AG04449 (cell line): ENCODE results near the gene HCCS.

Experiments
- CTCF ChIA-PET: fragments of 350-600 bp; formaldehyde crosslinking; extraction: SDS; loops from one replicate; lab custom pipeline; 2021; ENCODE audit warnings: antibody characterized with exemption; lab: Yijun Ruan, JAX
- POLR2A ChIA-PET: fragments of 400-600, 350-600 bp; formaldehyde crosslinking; extraction: SDS; loops from one replicate; lab custom pipeline; 2020; ENCODE audit warnings: antibody characterized with exemption, inconsistent platforms; lab: Yijun Ruan, JAX
- DNase-seq: peaks from one replicate; pipeline ENCODE4 v3.0.0-alpha.2; 2010; ENCODE audit warnings: low read depth, low spot score
- H3K4me3 ChIP-seq: 2 replicates; pipeline ENCODE4 v1.5.1; 2011; ENCODE audit warnings: low read depth, mild to moderate bottlenecking, control low read depth, low read length
- CTCF ChIP-seq: IDR thresholded peaks from one replicate; pipeline ENCODE4 v1.5.1; 2011; ENCODE audit warnings: mild to moderate bottlenecking, moderate library complexity, low read length, control low read depth, inconsistent platforms; ENCODE audit not compliant: insufficient read depth; ENCODE audit errors: missing control alignments

HCCS gene

GRCh38 chrX:11129534-11130105 lies 18.5 kb downstream of the HCCS start:
- no peak overlapping the region for H3K4me3 ChIP-seq
- DNase-seq = no peak
- no peak for TF ChIP-seq CTCF
- CTCF ChIA-PET = interaction anchor here (0.7 to 1.6 kb wide), 2 partner anchors 9 to 939 kb away, joined by 3 to 12 read pairs; no protein-coding TSS in a partner anchor
- POLR2A ChIA-PET = no interaction called here

DNA sequence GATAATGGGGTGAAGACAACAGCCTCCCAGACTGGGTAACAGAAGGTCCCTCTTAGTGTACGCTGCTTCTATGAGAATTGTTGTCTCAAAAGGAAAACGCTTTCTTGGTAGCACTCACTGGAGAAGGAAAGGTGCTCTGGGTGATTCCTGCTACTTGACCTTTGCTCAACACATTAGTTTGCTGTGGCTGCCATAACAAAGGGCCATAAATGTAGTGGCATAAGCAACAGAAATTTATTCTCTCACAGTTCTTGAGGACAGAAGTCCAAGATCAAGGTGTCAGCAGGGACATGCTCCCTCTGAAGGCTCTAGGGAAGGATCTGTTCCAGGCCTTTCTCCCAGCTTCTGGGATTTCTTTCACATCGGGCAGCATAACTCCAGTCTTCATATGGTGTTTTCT lies 19.0 kb downstream of the HCCS start:
- ChIA-PET POLR2A (no interaction called here), CTCF (interaction anchor here (1.6 kb wide), 1 partner anchor 940 kb away, joined by 12 read pairs; no protein-coding TSS in a partner anchor)
- DNase-seq = no peak
- no peak overlapping the region for H3K4me3 ChIP-seq
- TF ChIP-seq CTCF = no peak

DNA sequence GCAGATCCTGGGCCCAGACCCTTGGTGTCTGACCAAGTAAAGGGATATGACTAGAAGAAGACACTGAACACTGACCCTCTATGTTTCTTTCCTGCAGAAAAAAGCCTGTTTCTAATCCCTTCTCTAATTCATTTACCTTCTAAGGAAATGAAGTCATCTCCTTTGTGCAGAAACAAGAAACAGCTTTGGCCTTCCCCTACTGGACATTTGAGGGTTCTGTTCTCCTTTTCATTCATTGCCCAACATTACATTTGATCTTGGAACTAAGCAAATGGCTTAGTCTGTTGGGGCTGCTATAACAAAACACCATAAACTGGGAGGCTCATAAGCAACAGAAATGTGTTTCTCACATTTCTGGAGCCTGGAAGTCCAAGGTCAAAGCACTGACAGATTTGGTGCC lies 20.0 kb downstream of the HCCS start:
- DNase-seq = no peak
- no peak overlapping the region for H3K4me3 ChIP-seq
- TF ChIP-seq CTCF = no peak
- CTCF ChIA-PET = interaction anchor here (3.4 kb wide), 1 partner anchor 12 kb away, joined by 9 read pairs; no protein-coding TSS in a partner anchor
- POLR2A ChIA-PET = no interaction called here

GRCh38 chrX:11135564-11136185 lies 24.5 kb downstream of the HCCS start:
- no peak for TF ChIP-seq CTCF
- POLR2A ChIA-PET = no interaction called here
- CTCF ChIA-PET = interaction anchor here (0.9 to 5.4 kb wide), 11 partner anchors 10 to 1147 kb away, joined by 3 to 113 read pairs (median 5); no protein-coding TSS in a partner anchor
- H3K4me3 ChIP-seq = no peak overlapping the region
- DNase-seq = no peak

DNA sequence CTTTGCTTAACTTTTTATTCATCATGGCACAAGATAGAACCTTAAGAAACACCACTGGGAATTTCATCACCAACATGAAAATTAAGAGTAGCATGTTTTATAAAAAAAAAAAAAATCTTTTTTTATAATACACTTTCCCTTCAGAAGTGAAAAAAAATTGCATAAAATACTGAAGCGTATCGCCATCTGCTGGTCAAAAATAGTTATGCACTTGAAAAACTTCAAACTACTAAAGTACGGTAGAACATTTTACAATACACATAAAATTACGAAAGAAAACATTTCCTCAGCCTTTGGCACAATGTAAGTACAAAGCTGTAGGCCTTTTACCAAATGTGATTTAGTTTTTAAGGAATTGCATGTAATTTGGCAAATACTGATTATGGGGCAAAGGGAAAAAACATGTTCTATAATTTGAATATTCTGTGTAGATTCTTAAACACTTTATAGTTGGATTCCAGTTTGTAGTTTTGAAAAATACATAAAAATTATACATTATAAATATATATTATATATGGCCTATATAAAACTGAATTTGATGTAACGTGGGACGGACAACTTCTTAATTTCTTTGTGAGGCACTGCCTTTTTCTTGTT lies 26.5 kb downstream of the HCCS start:
- CTCF ChIA-PET = interaction anchor here (0.6 to 5.4 kb wide), 11 partner anchors 9 to 951 kb away, joined by 3 to 113 read pairs (median 7); no protein-coding TSS in a partner anchor
- no peak for TF ChIP-seq CTCF
- POLR2A ChIA-PET = no interaction called here
- no peak overlapping the region for H3K4me3 ChIP-seq
- no peak for DNase-seq
